PC-3 (cell line): ENCODE measurements around the gene SLC25A24. TPM values are rescaled to one million over a fixed set of nuclear protein-coding genes. Genes with fewer than 3 reads are reported as not detected.
A peak's percentile ranks its signal among the peaks of the same experiment; 100 is the strongest.

ENCODE experiments used
- ATAC-seq: fragments of 200-7000 bp; cut with Tn5 transposase; 2 replicates; pipeline ENCODE4 v1.9.1; 2020; ENCODE audit warnings: mild to moderate bottlenecking, moderate library complexity
- BruUV-seq: library from RNA; stranded (reverse); fragments of 400-500 nt; replicated peaks from 2 replicates; lab custom pipeline; 2021; lab: Mats Ljungman, UMichigan
- CTCF ChIA-PET: fragments of 300-600 bp; sonication (Branson Sonifier 250); formaldehyde crosslinking; loops from one replicate; lab custom pipeline; 2022; ENCODE audit warnings: antibody characterized with exemption; lab: Charles Lee
- POLR2A ChIA-PET: fragments of 300-600 bp; sonication (Branson Sonifier 250); formaldehyde crosslinking; loops from one replicate; lab custom pipeline; 2022; ENCODE audit warnings: antibody characterized with exemption; ENCODE audit not compliant: unreplicated experiment; lab: Charles Lee
- DNase-seq: peaks from one replicate; pipeline ENCODE4 v3.0.0-alpha.2; 2015
- H2AFZ ChIP-seq: fragments of 300-600 bp; sonication (generic); 2 replicates; pipeline ENCODE4 v1.6.0; 2016; ENCODE audit warnings: antibody characterized with exemption, low read length
- H3F3A ChIP-seq: fragments of 300-600 bp; sonication (generic); one replicate; pipeline ENCODE4 v1.6.0; 2017; ENCODE audit warnings: antibody characterized with exemption, low read length, control low read depth, mild to moderate bottlenecking; ENCODE audit not compliant: unreplicated experiment
- H3K27ac ChIP-seq: fragments of 300-600 bp; sonication (generic); 2 replicates; pipeline ENCODE4 v1.5.1; 2016; ENCODE audit warnings: mild to moderate bottlenecking, low read length
- H3K27me3 ChIP-seq: fragments of 300-600 bp; sonication (generic); 2 replicates; pipeline ENCODE4 v1.6.1; 2016; ENCODE audit warnings: low read length, mixed read lengths
- H3K36me3 ChIP-seq: fragments of 300-600 bp; sonication (generic); 2 replicates; pipeline ENCODE4 v1.6.1; 2016; ENCODE audit warnings: low read depth, mixed run types, low read length, mixed read lengths
- H3K4me1 ChIP-seq: fragments of 300-600 bp; sonication (generic); 2 replicates; pipeline ENCODE4 v1.5.1; 2016; ENCODE audit warnings: low read length; ENCODE audit not compliant: insufficient read depth
- H3K4me2 ChIP-seq: fragments of 300-600 bp; sonication (generic); 2 replicates; pipeline ENCODE4 v1.6.0; 2016; ENCODE audit warnings: low read length
- H3K4me3 ChIP-seq: fragments of 300-600 bp; sonication (generic); 2 replicates; pipeline ENCODE4 v1.5.1; 2016; ENCODE audit warnings: mild to moderate bottlenecking, low read length, mixed read lengths
- H3K79me2 ChIP-seq: fragments of 300-600 bp; sonication (generic); 2 replicates; pipeline ENCODE4 v1.6.1; 2017; ENCODE audit warnings: low read length, mixed read lengths
- H3K9ac ChIP-seq: fragments of 300-600 bp; sonication (generic); 2 replicates; pipeline ENCODE4 v1.6.0; 2016; ENCODE audit warnings: mild to moderate bottlenecking, low read length
- H3K9me2 ChIP-seq: fragments of 300-600 bp; sonication (generic); replicated peaks from 2 replicates; pipeline ENCODE4 v1.6.1; 2016; ENCODE audit warnings: mixed run types, low read length, mixed read lengths
- H3K9me3 ChIP-seq: fragments of 300-600 bp; sonication (generic); 2 replicates; pipeline ENCODE4 v1.6.1; 2016; ENCODE audit warnings: low read length, mixed read lengths
- H4K20me1 ChIP-seq: fragments of 300-600 bp; sonication (generic); 2 replicates; pipeline ENCODE4 v1.6.1; 2016; ENCODE audit warnings: low read length, mixed read lengths
- CTCF ChIP-seq: fragments of 300-600 bp; sonication (generic); conservative IDR thresholded peaks from 2 replicates; pipeline ENCODE4 v1.5.1; 2017; ENCODE audit warnings: antibody characterized with exemption, low read depth, mild to moderate bottlenecking, low read length
- EZH2 ChIP-seq: fragments of 300-600 bp; sonication (generic); IDR thresholded peaks from one replicate; pipeline ENCODE4 v1.6.1; 2017; ENCODE audit warnings: antibody characterized with exemption, mild to moderate bottlenecking, low read length; ENCODE audit not compliant: unreplicated experiment
- EZH2phosphoT487 ChIP-seq: fragments of 300-600 bp; sonication (generic); IDR thresholded peaks from 2 replicates; pipeline ENCODE4 v1.6.1; 2018; ENCODE audit warnings: mild to moderate bottlenecking, antibody characterized with exemption, low read length, borderline replicate concordance
- intact Hi-C: fragments of 100-400 bp; cut with micrococcal nuclease; formaldehyde crosslinking; loops from 2 replicates; pipeline ENCODE4 v1.9.0; 2023
- total RNA-seq: library from RNA; depleted of rRNA; stranded (reverse); fragments of >200 nt; gene quantifications from 2 replicates; pipeline ENCODE4 v1.2.3, GENCODE V29; 2014

Gene SLC25A24
- total RNA-seq, 1 experiment from 2014 or later = 30.3 TPM

GRCh38 chr1:108201687-108202086 lies 1.5 kb upstream of the SLC25A24 start:
- peaks cover 4% of the 10 kb centered on the region for H4K20me1 ChIP-seq
- peaks cover 33% of the 10 kb centered on the region for H3K79me2 ChIP-seq
- no peak overlapping the region for H3K27ac ChIP-seq
- intact Hi-C loops = loop anchor here (5.0 kb wide), 2 partner anchors 419 to 441 kb away; no protein-coding TSS in a partner anchor
- H3K9me3 ChIP-seq = no peaks in the 10 kb centered on the region
- POLR2A ChIA-PET = no interaction called here
- H2AFZ ChIP-seq = no peak overlapping the region
- no peaks in the 10 kb centered on the region for H3K9me2 ChIP-seq
- no peak overlapping the region for H3K4me2 ChIP-seq
- CTCF ChIA-PET = interaction anchor here (1.6 kb wide), 1 partner anchor 359 kb away, joined by 6 read pairs; the partner anchor contains the start of gene EEIG2
- H3K4me3 ChIP-seq = no peak overlapping the region
- H3K9ac ChIP-seq = no peak overlapping the region
- no peaks in the 10 kb centered on the region for H3F3A ChIP-seq
- BruUV-seq = no TSS peak
- no peak for ATAC-seq
- peaks cover 8% of the 10 kb centered on the region; the same call in 1 of the 2 replicates for H3K36me3 ChIP-seq
- H3K4me1 ChIP-seq = peaks cover 19% of the 10 kb centered on the region
- H3K27me3 ChIP-seq = no peaks in the 10 kb centered on the region
- TF ChIP-seq EZH2 (no peak), CTCF (no peak), EZH2phosphoT487 (no peak)
- DNase-seq = no peak

GRCh38 chr1:108200687-108201051 lies 526 bp upstream of the SLC25A24 start:
- H3K4me1 ChIP-seq = peaks cover 19% of the 10 kb centered on the region
- H3K27me3 ChIP-seq = no peaks in the 10 kb centered on the region
- peak overlapping the region; percentile 59 for H3K27ac ChIP-seq
- TF ChIP-seq CTCF (peak; percentile 62; the same call in 1 of the 2 replicates), EZH2 (no peak)
- ChIA-PET POLR2A (interaction anchor here (0.6 kb wide), 2 partner anchors 18 to 93 kb away, joined by 5 to 7 read pairs; no protein-coding TSS in a partner anchor), CTCF (interaction anchor here (0.6 to 1.6 kb wide), 5 partner anchors 10 to 418 kb away, joined by 3 to 11 read pairs (median 6); partner anchors contain the start of gene EEIG2)
- H3F3A ChIP-seq = no peaks in the 10 kb centered on the region
- peak; percentile 61 for ATAC-seq
- H3K9me3 ChIP-seq = no peaks in the 10 kb centered on the region
- H2AFZ ChIP-seq = peak overlapping the region; percentile 97
- DNase-seq = peak; percentile 72
- peaks cover 17% of the 10 kb centered on the region for H3K36me3 ChIP-seq
- H3K79me2 ChIP-seq = peaks cover 43% of the 10 kb centered on the region
- H3K9me2 ChIP-seq = no peaks in the 10 kb centered on the region
- intact Hi-C loops = loop anchor here (1.0 to 5.0 kb wide), 3 partner anchors 264 to 442 kb away; no protein-coding TSS in a partner anchor
- H3K4me2 ChIP-seq = peak overlapping the region; percentile 96
- peak overlapping the region; percentile 97 for H3K4me3 ChIP-seq
- H3K9ac ChIP-seq = peak overlapping the region; percentile 94
- BruUV-seq = TSS peak; percentile 72
- H4K20me1 ChIP-seq = peaks cover 4% of the 10 kb centered on the region

GRCh38 chr1:108199201-108199691 lies 897 bp downstream of the SLC25A24 start:
- peak; percentile 70 for DNase-seq
- Histone ChIP-seq H3K4me2 (peak overlapping the region; percentile 96), H3K9me3 (no peaks in the 10 kb centered on the region), H3K9me2 (no peaks in the 10 kb centered on the region), H3F3A (no peaks in the 10 kb centered on the region), H3K4me3 (peak overlapping the region; percentile 97), H2AFZ (peak overlapping the region; percentile 97), H3K36me3 (peaks cover 31% of the 10 kb centered on the region), H3K4me1 (peaks cover 19% of the 10 kb centered on the region), H3K79me2 (peaks cover 58% of the 10 kb centered on the region), H4K20me1 (peaks cover 4% of the 10 kb centered on the region), H3K9ac (peak overlapping the region; percentile 94), H3K27me3 (no peaks in the 10 kb centered on the region), H3K27ac (peak overlapping the region; percentile 55)
- TF ChIP-seq CTCF (no peak), EZH2 (no peak), EZH2phosphoT487 (no peak)
- CTCF ChIA-PET = no interaction called here
- BruUV-seq = TSS peak; percentile 34
- ATAC-seq = peak; percentile 18
- intact Hi-C loops = loop anchor here (10.0 kb wide), 1 partner anchor 54 kb away; no protein-coding TSS in a partner anchor
- POLR2A ChIA-PET = no interaction called here
